ENCODE data around the gene STOX2.
"Not testable (repeated sequence)": the region's sequence is repeated elsewhere in the genome, so short reads cannot be mapped to it uniquely, and the experiment has no call there.

Gene STOX2

DNA sequence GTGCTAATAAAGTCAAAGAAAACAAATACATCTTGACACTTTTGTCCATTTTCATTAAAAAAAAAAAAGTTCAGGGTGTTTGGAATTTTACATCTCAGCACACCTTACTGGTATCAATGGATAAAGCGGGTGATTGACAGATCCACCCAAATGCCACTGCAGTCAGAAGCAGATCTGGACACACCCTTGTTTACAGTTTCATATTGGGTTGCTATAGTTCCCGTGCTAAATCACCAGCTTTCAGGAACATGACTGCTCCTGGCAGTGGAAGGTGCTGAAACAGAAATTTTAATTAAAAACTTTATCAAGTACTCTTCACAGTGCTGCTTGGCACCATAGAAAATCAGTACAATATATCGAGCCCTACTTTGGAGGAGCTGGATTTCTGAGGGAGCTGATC is 116.3 kb downstream of the STOX2 start:
- DNase-seq (ENCODE audit: low read depth in 2 of 2): no peak

DNA sequence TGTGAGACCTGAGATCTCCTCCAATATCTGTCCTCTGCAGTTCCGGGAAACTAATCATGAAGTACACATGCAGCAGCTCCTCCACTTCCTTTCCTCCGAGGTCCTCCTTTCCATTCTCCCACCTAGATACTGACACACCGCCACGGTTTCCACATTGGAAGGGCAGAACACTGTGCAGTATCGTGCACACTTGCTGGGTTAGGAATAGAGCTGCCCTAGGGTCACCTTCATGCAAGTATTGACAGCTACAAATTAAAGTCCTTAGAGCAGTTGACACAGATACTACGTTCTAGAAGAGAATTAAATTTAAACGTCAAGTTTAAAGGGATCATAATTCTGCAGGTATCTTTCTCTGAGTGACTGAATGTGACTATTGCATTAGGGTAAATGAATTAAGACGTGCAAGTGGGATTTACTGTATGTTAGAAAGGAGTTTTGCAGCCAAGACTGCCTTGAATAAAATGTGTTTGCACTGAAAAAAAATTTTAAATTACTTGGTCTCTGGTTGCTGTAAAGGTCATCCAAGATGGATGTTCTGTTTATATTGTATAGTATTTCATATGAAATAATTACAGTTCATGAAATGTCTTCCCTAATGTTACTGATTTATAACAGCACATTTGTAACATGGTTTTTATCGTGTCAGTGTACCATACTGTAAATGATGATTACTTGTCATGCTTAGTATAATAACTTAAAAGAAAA is 117.7 kb downstream of the STOX2 start:
- DNase-seq (ENCODE audit: low read depth in 2 of 2): no peak

DNA sequence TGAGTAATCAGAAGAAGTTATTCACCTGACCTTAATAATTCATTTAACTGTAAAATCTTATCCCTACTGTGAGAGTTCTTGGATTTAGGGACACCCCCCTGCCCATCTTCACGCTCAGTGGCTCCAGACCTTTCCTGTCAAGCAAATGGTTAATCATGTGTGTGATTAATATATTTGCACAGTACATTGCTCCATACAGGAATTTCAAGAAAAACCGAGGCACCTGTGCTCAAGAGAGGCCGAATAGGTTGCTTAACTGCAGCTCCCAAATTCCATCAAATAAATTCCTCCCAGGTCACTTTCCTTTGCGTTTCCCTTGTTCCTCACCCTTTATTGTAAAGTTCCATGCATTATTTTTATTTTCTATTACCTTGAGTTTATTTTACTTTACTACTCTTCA is 119.5 kb downstream of the STOX2 start:
- no peak for DNase-seq (ENCODE audit: low read depth in 2 of 2)

DNA sequence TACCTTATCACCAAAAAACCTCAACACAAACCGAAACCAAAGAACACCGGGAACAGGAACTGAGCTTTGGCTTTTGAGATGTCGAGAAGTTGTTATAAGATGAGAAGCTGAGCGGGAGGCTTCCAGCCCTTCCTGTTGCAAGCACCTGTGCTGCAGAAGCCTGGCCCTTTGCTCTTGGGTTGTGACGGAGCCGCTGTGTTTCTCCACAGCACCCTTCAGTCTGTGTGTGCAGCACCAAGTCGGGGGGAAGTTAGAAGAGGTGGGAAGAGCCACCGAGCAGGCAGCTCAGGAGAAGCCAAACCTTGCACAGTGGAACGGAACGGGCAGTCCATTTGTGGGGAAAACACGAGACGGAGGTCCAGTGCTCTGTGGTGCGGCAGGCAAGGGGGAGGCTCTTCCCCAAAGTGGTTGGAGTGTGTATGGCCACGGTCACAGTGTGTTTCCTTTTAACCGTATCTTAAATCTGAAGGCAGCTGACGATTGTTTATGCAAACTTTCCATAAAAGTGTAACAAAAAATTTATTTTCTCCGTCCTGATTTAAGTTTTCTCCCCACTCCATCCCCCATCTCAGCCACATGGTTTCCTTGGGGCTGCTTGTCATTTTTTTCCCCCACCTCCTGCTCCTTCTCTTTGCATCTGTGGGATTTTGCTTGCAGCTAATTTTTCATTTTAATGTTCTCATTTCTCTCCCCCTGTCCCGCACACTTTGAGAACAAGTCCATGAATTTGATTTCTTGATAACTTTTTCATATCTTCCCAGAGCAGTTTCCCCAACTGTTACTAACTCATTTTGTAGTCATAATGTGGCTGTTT is 123.7 kb downstream of the STOX2 start:
- DNase-seq (ENCODE audit: low read depth in 2 of 2): no peak

DNA sequence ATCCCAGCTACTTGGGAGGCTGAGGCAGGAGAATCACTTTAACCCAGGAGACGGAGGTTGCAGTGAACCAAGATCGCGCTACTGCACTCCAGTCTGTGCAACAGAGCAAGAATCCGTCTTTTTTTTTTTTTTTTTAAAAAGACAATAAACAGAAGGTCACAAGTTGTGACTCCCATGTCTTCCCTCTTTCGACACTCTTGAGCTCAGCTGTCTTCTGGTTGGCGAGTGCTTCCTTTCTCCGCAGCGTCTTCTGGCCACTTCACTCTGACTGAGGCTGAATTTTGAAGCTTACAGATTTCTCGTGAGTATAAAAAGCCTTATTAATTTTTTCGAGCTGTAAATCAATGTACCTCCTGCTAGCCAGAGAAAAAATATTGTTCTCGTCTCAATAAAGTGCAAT is 124.9 kb downstream of the STOX2 start:
- DNase-seq (ENCODE audit: low read depth in 2 of 2): no peak

DNA sequence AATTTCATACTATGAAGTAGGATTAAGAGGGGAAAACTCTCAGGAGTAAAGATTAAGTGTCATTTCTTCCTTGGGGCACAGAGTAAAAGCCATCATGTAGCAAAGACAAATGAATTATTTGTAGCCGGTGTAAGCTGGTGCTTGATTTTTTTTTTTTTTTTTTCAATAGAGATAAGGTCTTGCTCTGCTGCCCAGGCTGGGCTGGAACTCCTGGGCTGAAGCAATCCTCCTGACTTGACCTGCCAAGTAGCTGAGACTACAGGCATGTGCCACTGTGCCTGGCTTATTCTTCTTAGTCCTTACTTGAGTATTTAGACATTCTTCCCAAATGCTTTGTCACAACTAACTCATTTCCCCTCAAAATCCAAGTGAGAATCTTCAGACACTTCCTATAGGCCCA is 125.7 kb downstream of the STOX2 start:
- DNase-seq (ENCODE audit: low read depth in 2 of 2): no peak

DNA sequence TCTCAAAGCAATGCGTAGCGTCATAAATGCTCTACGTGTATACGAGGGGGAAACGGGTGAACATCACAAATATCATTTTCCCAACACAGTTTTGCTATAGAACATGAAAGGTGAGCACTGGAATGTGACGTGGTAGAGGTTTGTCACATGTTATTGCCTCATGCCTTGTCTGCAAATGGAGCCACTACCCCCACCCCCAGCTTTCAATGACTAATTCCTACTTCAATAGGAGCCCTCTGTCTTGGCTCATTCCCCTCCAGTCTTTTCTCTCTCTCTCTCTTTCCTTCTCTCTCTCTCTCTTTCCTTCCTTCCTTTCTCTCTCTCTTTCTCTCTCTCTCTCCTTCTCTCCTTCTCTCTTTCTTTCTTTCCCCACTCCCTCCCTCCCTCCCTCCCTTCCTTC is 127.0 kb downstream of the STOX2 start:
- DNase-seq (ENCODE audit: low read depth in 2 of 2): no peak

DNA sequence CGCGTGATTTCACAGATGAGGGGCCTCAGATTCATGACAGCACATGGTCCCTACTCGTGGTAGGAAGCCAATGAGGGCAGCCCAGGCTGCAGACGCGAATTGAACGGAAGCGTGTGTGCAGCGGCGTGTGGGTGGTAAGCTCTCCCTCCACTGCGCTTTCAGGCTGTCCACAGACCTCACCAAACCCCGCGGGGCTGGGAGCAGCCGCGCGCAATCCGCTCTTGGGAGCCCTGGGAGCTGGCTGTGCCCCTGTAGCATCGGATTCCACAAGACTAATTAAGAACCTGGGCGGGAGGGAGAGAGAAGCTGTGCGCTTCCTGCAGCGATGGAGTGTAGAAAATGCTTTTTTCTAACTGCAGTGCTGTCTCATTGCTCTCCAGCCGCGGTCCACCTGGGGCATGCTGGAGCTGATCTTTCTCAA is 134.9 kb downstream of the STOX2 start:
- DNase-seq (ENCODE audit: low read depth in 2 of 2): no peak

DNA sequence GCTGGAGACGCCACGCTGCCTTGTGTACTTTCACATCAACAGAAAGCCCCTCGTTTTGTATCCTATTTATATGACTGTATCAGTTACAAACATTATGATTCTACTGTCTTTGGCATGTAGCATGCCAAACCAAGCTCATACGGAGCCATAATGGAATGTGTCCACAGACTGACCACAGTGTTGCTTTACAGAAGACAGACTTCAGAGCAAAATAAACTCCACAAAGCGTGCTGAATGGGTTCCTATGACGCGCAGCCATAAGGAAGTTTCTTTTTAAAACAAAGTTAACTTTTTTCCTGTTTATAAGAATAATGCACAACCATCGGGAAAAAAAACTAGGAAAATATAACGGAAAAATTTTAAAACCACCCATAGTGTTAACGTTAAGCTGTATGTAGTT is 136.0 kb downstream of the STOX2 start:
- no peak for DNase-seq (ENCODE audit: low read depth in 2 of 2)

DNA sequence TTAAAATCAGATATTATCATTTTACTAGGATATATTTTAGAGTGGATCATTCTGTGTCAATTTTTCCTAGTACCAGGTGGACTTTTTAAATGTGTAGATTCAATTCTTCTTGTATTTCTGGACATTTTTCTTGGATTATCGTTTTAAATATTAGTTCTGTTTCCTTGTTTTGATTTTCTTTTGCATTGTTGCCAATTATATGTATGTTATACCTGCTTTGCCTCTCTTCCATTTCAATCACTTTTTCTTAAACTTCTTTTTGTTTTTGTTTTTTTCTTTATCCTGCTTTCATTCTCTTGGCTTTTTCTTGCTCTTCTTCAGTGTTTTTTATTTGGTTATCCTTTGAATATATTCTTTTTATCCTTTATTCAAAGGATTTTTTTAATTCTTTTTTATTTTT is 141.0 kb downstream of the STOX2 start:
- no peak for DNase-seq (ENCODE audit: low read depth in 2 of 2)

DNA sequence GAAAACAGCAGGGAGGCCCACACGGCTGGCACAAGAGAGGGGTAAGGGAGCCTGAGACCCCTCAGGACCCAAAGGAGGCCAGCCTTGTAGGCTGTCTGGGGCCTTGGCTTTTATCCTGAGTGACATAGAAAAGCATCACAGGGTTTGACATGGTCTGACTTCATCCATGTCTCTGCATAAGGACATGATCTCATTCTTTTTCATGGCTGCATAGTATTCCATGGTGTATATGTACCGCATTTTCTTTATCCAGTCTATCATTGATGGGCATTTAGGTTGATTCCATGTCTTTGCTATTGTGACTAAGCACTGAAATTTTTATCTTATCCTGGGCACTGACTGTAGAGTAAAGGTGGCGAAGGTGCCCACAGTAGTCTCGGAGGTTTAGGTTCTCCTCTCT is 146.2 kb downstream of the STOX2 start:
- DNase-seq (ENCODE audit: low read depth in 2 of 2): not testable (repeated sequence)

DNA sequence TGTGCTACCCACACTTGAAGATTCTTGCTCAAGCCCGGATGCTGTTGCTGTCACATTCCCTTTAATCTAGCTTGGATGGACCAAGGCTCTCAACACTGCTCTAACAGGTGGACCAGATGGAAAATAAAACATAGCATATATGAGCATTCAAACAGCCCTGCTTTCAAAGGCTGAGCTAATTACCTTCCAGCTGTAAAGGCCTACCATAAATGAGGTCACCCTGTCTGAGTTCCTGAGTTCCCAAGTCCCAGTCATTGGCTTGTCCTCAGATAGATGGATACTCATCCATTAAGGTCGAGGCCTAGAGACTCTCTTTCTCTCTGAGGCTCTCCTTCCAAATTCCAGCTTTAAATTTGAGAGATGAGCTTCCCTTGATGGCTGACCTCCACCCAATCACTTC is 147.5 kb downstream of the STOX2 start:
- no peak for DNase-seq (ENCODE audit: low read depth in 2 of 2)

DNA sequence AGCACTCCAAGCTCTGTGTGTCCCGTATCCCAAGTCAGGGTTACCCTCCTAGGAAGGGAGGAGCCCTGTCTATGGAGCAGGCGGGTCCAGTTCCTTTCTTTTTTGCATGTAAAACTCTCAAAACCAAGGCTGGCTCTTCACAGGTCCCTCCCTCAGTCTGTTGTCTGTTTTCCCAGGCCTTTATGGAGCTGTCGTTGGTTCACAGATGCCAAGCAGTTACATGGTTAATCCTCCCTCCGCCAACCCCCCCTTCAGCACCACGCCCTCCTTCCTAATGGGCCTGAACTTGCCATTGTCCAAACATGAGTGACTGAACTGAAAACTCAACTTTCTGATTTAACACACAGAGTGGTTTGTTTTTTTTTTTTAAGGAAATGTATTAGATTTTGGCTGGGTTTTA is 148.3 kb downstream of the STOX2 start:
- no peak for DNase-seq (ENCODE audit: low read depth in 2 of 2)

DNA sequence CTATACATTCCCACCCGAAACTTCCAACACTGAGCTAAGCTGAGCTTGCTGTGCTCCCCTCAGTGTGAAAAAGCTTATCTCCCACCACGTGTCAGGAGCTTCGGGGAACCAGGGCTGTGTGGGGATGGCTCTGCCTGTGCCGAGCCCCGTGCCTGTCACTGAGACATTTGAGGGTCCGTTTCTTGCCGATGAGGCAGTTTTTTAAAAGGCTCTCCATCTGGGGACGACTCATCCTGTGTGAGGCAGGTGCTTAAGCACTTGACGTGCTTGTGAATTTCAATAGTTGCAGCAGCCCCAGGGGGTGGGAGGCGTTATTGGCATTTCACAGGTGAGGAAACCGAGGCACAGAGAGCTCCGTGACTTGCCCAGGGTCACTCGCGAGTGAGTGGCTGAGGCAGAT is 151.8 kb downstream of the STOX2 start:
- no peak for DNase-seq (ENCODE audit: low read depth in 2 of 2)

DNA sequence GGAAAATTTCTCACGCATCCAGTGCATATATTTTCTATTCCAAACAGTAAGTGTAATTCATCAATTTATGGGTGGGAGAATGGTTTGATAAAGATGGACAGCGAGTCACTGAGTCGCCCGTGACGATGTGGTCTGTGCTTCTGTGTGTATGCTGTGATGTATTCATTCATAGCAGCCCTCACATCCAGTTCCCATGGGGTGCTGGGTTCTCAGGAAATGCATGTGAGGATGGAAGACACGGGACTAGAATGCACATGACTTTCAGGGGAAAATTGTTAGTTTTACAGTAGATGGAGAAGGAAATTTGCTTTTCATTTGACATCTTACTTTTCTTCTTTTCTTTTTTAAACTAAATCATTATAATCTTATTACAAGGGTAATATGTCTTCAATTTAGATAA is 152.9 kb downstream of the STOX2 start:
- DNase-seq (ENCODE audit: low read depth in 2 of 2): no peak

DNA sequence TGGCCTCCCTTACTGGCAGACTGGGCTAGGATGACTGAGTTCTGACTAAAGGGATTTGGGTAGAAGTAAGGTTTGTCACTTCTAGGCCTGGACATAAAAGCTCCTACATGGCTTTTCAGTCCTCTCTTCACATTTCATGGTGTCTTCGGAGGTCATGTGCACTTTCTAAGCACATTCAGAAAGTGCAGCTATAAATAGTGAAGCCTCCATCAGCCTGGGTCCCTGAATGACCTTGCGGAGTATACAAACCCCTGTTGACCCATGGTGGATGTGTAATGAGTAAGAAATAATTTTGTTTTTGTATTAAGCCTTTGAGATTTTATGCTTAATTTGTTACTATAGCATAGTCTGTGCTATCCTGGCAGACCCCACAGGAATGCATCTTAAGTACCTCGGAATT is 154.0 kb downstream of the STOX2 start:
- DNase-seq (ENCODE audit: low read depth in 2 of 2): no peak

DNA sequence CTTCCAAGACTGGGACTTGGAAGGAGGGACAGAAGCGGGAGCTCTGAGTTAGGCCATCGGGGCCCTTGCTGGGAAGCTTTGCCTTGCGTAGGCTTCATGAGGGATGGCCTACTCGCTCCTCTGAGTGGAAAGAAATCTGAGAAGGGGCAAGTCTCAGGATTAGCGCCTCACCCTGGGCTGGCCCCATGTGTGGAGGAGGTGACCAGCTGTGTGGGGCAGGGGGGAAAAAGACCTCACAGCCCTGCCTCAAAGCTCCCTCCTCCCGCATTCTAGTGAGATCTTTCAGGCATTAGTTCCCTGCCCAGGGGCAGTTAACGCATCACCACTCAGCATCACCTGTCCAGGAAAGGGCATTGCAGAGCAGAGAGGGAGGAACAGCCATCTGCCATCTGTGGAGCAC is 156.5 kb downstream of the STOX2 start:
- DNase-seq (ENCODE audit: low read depth in 2 of 2): no peak

DNA sequence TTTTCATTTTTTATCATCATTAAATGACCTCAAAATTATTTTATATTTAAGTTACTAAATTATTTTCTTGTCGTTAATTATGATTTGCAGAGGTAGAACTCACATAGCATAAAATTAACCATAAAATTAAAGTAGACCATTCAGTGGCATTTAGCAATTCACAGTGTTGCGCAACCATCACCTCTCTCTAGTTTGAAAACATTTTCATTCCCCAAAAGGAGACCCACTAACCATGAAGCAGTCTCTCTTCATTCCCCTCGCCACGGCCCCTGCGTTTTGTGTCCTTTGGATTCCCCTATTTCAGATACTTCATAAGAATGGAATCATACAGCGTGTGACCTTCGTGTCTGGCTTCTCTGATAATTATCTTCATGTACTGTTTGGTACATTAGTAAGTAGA is 157.7 kb downstream of the STOX2 start:
- no peak for DNase-seq (ENCODE audit: low read depth in 2 of 2)

DNA sequence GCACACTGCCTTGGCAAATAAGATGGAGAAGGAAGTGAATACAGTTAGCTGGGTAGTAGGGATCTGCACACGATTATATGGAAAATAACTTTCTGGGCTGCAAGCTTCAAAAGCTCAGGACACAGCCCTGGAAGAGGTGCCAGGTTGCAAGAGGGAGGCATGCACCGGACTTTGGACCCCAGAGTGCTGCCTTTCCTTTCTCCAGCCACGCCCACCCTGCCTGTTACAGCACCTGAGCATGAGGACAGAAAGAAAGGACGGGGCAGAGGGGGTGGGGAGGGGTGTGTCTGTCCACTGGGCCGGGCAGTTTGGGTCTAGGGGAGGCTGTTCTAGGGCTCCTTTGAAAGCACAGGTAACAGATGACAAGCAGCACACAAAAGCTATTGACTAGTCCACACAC is 159.8 kb downstream of the STOX2 start:
- no peak for DNase-seq (ENCODE audit: low read depth in 2 of 2)

DNA sequence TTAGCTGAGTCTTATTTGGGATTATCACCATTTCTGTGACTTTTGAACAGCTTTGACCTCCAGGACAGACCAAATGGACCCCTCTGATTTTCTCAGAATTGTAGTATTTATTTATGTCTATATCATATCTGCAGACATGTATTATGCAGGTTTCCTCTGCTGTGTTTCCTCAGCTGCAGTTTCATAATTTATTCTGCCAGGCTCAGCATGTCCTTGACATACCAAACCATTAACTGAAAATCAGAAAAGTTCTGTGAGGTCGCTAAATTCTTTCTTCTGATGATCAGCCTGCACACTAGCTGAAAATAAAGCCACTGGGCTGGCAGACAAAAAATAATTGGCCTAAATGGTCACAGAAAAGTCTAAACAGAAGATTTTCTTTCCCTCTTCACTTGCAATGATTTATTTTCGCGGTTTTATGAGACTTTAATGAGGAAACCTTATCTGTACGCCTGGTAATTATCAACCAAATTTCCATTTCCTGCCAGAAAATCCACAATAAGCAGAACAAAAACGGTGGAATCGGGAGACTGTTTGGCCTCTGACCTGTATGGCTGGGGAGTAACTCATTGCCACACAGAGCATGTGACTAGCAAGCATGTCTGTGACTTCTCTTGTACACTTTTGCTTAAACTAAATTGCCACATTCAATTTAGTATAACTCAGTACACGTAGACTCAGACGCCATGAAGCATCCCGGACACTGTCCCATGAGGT is 161.6 kb downstream of the STOX2 start:
- DNase-seq (ENCODE audit: low read depth in 2 of 2): no peak

DNA sequence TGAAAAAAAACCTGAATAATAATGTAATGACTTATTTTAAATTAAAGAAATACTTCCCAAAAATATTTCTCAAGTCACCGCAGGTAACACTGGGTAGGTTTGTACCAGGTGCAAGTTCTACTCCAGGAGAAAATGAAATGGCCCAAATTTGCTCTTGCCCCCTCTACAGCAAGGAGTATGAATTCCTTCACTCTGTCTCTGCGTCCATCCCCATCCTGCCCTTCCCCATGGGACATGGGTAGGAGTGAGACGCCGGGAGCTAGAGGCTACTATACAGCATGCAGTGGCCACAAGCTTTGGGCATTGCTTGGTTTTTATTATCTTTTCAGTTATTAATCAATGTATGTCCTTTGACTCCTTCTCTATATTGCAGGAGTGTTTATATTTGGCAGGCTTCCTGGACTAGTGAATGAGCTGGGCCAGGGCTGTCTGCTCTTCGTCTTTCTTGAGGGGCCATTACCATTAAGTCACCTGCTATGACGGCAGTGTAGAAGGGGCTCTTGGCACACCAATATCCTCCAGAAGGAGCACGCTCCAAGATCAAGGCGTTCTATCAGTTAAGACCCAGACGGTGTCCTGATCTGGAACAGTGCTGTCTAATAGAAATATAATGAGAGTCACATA is 162.9 kb downstream of the STOX2 start:
- DNase-seq (ENCODE audit: low read depth in 2 of 2): no peak

All from stimulated activated CD4-positive, alpha-beta T cell treated with anti-CD3 and anti-CD28 coated beads, Interleukin-1b, Interleukin-23, amount 100 ng/mL, for 4 hours (primary cell).